Measurements from ENCODE around the gene CSRP3. TPM values are rescaled to one million over a fixed set of nuclear protein-coding genes. Genes with fewer than 3 reads are reported as not detected.

The CSRP3 gene
- total RNA-seq, 1 donor from 2014 or later = not detected

GRCh38 chr11:19200410-19201201 is 1.2 kb downstream of the CSRP3 start:
- TF ChIP-seq CTCF (IDR thresholded peaks at IDR 0.05; ENCODE audit: unreplicated experiment) = no peak
- Mint-ChIP-seq H3K4me3 (ENCODE audit: low read depth) (no peak overlapping the region), H3K27ac (no peak overlapping the region), H3K27me3 (no peaks in the 10 kb centered on the region), H3K9me3 (ENCODE audit: low read depth) (no peaks in the 10 kb centered on the region), H3K36me3 (ENCODE audit: insufficient read depth) (no peaks in the 10 kb centered on the region), H3K4me1 (ENCODE audit: low read depth) (peaks cover 13% of the 10 kb centered on the region)
- no peak for DNase-seq (ENCODE audit: low spot score, unreplicated experiment)

- Mint-ChIP-seq H3K27ac (no peak overlapping the region), H3K4me3 (ENCODE audit: low read depth) (no peak overlapping the region), H3K9me3 (ENCODE audit: low read depth) (no peaks in the 10 kb centered on the region), H3K36me3 (ENCODE audit: insufficient read depth) (no peaks in the 10 kb centered on the region), H3K27me3 (no peaks in the 10 kb centered on the region), H3K4me1 (ENCODE audit: low read depth) (peaks cover 13% of the 10 kb centered on the region)
- no peak for DNase-seq (ENCODE audit: low spot score, unreplicated experiment)
- no peak for TF ChIP-seq CTCF (IDR thresholded peaks at IDR 0.05; ENCODE audit: unreplicated experiment)
These were observed 2.0 kb downstream of the CSRP3 start for GRCh38 chr11:19199771-19200170.

GRCh38 chr11:19199048-19199447 is 2.7 kb downstream of the CSRP3 start:
- Mint-ChIP-seq H3K36me3 (ENCODE audit: insufficient read depth) (no peaks in the 10 kb centered on the region), H3K4me3 (ENCODE audit: low read depth) (no peak overlapping the region), H3K9me3 (ENCODE audit: low read depth) (no peaks in the 10 kb centered on the region), H3K27ac (no peak overlapping the region), H3K4me1 (ENCODE audit: low read depth) (peaks cover 13% of the 10 kb centered on the region), H3K27me3 (no peaks in the 10 kb centered on the region)
- no peak for DNase-seq (ENCODE audit: low spot score, unreplicated experiment)
- no peak for TF ChIP-seq CTCF (IDR thresholded peaks at IDR 0.05; ENCODE audit: unreplicated experiment)

- Mint-ChIP-seq H3K4me3 (ENCODE audit: low read depth) (no peak overlapping the region), H3K36me3 (ENCODE audit: insufficient read depth) (no peaks in the 10 kb centered on the region), H3K4me1 (ENCODE audit: low read depth) (peaks cover 16% of the 10 kb centered on the region), H3K27ac (no peak overlapping the region), H3K27me3 (no peaks in the 10 kb centered on the region), H3K9me3 (ENCODE audit: low read depth) (no peaks in the 10 kb centered on the region)
- DNase-seq (ENCODE audit: low spot score, unreplicated experiment) = no peak
- TF ChIP-seq CTCF (IDR thresholded peaks at IDR 0.05; ENCODE audit: unreplicated experiment) = no peak
These were observed 5.4 kb downstream of the CSRP3 start for GRCh38 chr11:19196432-19196831.

GRCh38 chr11:19194620-19195308 is 7.0 kb downstream of the CSRP3 start:
- Mint-ChIP-seq H3K27me3 (no peaks in the 10 kb centered on the region), H3K36me3 (ENCODE audit: insufficient read depth) (no peaks in the 10 kb centered on the region), H3K9me3 (ENCODE audit: low read depth) (no peaks in the 10 kb centered on the region), H3K4me1 (ENCODE audit: low read depth) (peaks cover 7% of the 10 kb centered on the region), H3K4me3 (ENCODE audit: low read depth) (no peak overlapping the region), H3K27ac (no peak overlapping the region)
- no peak for DNase-seq (ENCODE audit: low spot score, unreplicated experiment)
- TF ChIP-seq CTCF (IDR thresholded peaks at IDR 0.05; ENCODE audit: unreplicated experiment) = no peak
